Stimulated activated CD4-positive, alpha-beta T cell treated with anti-CD3 and anti-CD28 coated beads, Interleukin-15, amount 100 ng/mL, for 24 hours (primary cell): Measurements from ENCODE around the gene CCNF.

Experiments
- DNase-seq: peaks from one replicate; pipeline ENCODE4 v3.0.0-alpha.2; 2020

Gene CCNF

GRCh38 chr16:2458887-2459646, 29.8 kb downstream of the CCNF start:
- DNase-seq = peak; percentile 25

- peak; percentile 100 for DNase-seq
Measured at GRCh38 chr16:2459647-2460390, 30.6 kb downstream of the CCNF start, which contains the start of gene TEDC2. TEDC2 (plus strand) TSS chr16:2460109; CDS start chr16:2460145, 36 bp downstream.

GRCh38 chr16:2460391-2460713, 31.1 kb downstream of the CCNF start:
- no peak for DNase-seq

DNA sequence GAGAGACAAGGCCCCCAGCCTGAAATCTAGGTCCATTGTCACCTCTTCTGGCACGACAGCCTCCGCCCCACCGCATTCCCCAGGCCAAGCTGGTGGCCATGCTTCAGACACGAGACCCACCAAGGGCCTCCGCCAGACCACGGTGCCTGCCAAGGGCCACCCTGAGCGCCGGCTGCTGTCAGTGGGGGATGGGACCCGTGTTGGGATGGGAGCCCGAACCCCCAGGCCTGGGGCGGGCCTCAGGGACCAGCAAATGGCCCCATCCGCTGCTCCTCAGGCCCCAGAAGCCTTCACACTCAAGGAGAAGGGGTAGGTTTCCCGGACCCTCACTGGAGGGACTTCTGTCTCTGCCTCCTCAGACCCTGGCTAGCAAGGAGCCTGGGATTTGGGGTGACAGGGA, 31.7 kb downstream of the CCNF start:
- no peak for DNase-seq

GRCh38 chr16:2462031-2462866, 33.0 kb downstream of the CCNF start:
- no peak for DNase-seq

GRCh38 chr16:2464333-2464732, 35.1 kb downstream of the CCNF start:
- no peak for DNase-seq

DNA sequence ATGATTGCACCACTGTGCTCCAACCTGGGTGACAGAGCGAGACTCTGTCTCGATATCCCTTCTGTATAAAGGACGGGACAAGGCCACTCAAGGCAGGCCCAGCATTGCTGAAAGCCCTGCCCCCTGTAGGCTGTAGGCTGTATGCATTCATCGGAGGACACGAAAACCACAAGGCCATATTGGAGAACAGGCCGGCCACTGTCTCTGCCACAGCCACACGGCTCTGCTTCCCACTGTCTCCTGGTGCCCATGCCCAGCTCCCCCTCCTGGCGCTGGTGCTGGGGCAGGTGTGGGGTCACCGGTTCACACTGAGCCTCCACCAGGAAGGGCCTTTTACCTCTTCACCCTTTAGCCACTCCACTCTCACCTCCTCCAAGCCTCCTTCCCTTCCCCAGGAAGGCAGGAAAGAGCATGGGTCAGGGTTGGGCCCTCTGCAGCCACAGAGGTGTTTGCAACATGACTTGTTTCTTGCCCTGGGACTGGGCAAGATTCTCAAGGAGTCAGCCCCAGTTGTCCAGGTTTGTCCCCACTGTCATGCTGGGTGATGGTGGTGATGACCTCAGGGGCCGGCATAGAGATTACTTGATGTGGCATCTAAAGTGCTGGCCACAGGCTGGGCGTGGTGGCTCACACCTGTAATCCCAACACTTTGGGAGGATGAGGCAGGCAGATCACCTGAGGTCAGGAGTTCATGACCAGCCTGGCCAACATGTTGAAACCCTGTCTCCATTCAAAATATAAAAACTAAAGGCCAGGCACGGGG, 36.6 kb downstream of the CCNF start:
- DNase-seq = no peak

DNA sequence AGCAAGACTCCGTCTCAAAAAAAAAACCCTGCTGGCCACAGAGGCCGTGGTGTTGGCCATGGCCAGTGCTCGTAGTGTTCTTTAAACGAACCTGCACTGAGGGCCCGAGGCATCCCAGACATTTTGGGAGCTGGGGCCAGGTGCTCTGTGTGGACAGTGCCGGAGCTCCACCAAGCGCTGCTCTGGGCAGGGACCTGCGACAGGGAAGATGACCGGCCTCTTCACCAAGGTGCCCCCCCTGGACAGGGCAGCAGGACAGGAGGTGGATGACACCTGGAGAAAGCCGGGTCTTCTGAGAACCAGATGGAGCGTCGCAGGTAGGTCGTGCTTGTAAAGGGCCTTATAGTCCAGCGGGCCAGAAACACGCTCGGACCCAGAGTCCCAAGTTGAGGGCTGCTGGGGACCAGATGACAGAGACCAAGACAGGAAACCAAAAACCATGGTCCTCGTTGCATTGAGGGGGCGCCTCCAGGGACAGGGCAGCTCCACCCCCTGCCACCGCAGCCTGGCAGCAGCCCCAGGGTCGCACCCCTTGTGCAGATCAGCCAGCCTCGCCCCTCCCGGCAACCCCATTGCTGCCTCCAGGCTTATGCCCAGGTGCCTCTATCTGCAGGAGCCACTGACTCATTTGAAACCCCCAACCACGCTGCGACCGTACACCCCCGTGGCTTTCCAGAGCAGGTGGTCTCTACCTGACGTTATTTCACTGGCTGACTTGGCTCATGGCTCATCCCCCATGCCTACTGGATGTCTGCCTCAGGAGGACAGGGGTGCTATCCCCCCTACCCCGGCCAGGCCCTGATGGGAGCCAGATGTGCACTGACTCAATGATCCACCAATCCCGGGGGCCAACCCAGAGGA, 37.6 kb downstream of the CCNF start:
- DNase-seq = no peak

- DNase-seq = peak; percentile 53
Measured at GRCh38 chr16:2467528-2468232, 38.4 kb downstream of the CCNF start.

DNA sequence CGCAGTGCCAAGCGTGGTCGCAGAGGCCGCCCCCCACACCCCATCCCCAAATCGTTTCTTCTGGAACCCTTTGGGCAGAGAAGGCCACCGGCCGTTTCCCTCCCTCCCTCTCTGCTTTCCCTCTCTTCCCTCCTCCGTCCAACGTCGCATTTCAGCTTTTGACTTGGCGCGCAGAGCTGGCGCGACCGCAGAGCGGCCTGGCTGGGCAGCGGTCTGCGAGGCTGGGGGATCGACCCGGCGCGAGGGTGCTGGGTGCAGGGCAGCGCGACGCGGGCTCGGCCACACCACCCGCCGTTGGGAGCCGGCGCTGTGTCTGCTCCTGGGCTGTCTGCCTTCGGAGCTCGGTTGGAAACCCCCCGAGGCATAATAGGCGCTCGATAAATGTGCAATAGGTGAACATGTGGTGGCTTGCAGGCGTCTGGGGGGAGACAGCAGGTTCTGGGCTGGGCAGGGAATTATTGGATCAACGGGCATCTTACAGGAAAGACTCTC, 39.0 kb downstream of the CCNF start:
- peak; percentile 29 for DNase-seq

DNA sequence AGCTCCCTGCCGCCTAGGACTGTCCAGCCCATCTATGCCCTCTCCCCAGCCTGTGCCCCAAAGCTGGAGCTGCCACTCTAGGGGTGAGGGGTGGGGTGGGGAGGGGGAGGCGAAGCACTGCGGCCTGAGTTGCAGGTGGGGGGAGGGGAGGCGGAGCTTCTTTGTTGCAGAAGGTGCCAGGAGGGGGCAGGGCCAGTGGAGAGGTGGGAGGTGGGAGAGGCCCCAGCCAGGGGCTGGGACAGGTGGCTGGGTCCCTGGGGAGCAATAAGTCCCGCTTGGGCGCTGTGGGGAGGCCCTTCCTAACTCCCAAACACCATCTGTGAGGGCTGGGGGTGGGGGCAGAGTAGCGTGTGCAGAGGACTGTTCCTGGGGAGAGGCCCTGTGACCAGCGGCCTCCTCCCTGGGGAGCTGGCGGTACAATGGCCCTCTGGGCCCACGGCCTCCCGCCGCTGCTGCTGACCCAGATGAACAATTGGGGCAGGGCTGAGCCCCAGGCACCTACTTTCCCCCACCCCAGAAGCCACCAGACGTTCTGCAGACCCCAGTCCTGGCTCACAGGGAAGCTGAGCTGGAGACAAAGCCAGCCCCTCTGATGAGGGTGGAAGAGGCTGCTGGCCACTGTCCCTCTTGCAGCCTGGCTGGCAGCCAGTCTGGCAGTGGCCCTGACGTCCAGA, 39.6 kb downstream of the CCNF start:
- peak; percentile 39 for DNase-seq

- DNase-seq = peak; percentile 26
Measured at GRCh38 chr16:2469399-2470233, 40.4 kb downstream of the CCNF start.

- no peak for DNase-seq
Measured at GRCh38 chr16:2470234-2470601, 41.0 kb downstream of the CCNF start.

- DNase-seq = peak; percentile 23
Measured at GRCh38 chr16:2470603-2471015, 41.4 kb downstream of the CCNF start.

GRCh38 chr16:2471016-2471652, 41.9 kb downstream of the CCNF start, which contains the start of gene NTN3:
NTN3 (plus strand) TSS chr16:2471297; CDS start chr16:2471702, 405 bp downstream.
- DNase-seq = peak; percentile 46

DNA sequence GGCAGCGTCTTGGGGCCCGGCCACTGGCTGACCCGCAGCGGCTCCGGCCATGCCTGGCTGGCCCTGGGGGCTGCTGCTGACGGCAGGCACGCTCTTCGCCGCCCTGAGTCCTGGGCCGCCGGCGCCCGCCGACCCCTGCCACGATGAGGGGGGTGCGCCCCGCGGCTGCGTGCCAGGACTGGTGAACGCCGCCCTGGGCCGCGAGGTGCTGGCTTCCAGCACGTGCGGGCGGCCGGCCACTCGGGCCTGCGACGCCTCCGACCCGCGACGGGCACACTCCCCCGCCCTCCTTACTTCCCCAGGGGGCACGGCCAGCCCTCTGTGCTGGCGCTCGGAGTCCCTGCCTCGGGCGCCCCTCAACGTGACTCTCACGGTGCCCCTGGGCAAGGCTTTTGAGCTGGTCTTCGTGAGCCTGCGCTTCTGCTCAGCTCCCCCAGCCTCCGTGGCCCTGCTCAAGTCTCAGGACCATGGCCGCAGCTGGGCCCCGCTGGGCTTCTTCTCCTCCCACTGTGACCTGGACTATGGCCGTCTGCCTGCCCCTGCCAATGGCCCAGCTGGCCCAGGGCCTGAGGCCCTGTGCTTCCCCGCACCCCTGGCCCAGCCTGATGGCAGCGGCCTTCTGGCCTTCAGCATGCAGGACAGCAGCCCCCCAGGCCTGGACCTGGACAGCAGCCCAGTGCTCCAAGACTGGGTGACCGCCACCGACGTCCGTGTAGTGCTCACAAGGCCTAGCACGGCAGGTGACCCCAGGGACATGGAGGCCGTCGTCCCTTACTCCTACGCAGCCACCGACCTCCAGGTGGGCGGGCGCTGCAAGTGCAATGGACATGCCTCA, 42.6 kb downstream of the CCNF start:
- DNase-seq = no peak

- DNase-seq = no peak
Measured at GRCh38 chr16:2472488-2472864, 43.2 kb downstream of the CCNF start.
